HepG2 (cell line): ENCODE results near the gene RTEL1. TPM values are rescaled to one million over a fixed set of nuclear protein-coding genes. Genes with fewer than 3 reads are reported as not detected.

Source experiments
- AFF4 ChIP-seq: sonication (generic); formaldehyde crosslinking; IDR thresholded peaks from 2 replicates; pipeline ENCODE4 v1.4.0; 2020; ENCODE audit warnings: missing genetic modification reagents
- HOXA3 ChIP-seq: sonication (generic); formaldehyde crosslinking; IDR thresholded peaks from 2 replicates; pipeline ENCODE4 v1.5.0; 2020; ENCODE audit warnings: missing genetic modification reagents
- TBX3 ChIP-seq: fragments of 450-650 bp; IDR thresholded peaks from 2 replicates; pipeline ENCODE4 v1.6.1; 2017; ENCODE audit warnings: antibody characterized with exemption, mild to moderate bottlenecking, inconsistent platforms, borderline replicate concordance
- ZBTB49 ChIP-seq: sonication (generic); formaldehyde crosslinking; IDR thresholded peaks from 2 replicates; pipeline ENCODE4 v1.4.0; 2020; ENCODE audit warnings: missing genetic modification reagents, borderline replicate concordance
- ZNF225 ChIP-seq: sonication (generic); formaldehyde crosslinking; IDR thresholded peaks from 2 replicates; pipeline ENCODE4 v1.4.0; 2020; ENCODE audit warnings: mild to moderate bottlenecking, missing genetic modification reagents
- ZNF441 ChIP-seq: sonication (generic); formaldehyde crosslinking; IDR thresholded peaks from 2 replicates; pipeline ENCODE4 v1.7.0; 2021; ENCODE audit warnings: missing genetic modification reagents, borderline replicate concordance
- ZNF496 ChIP-seq: sonication (generic); formaldehyde crosslinking; IDR thresholded peaks from 2 replicates; pipeline ENCODE4 v1.8.1; 2023; ENCODE audit warnings: mild to moderate bottlenecking, moderate library complexity, missing genetic modification reagents; ENCODE audit not compliant: insufficient replicate concordance
- ZNF512 ChIP-seq: sonication (generic); formaldehyde crosslinking; IDR thresholded peaks from 2 replicates; pipeline ENCODE4 v1.4.0; 2020; ENCODE audit warnings: mild to moderate bottlenecking, missing genetic modification reagents
- ZNF768 ChIP-seq: sonication (generic); formaldehyde crosslinking; IDR thresholded peaks from 2 replicates; pipeline ENCODE4 v1.4.0; 2020; ENCODE audit warnings: missing genetic modification reagents
- ZZZ3 ChIP-seq: sonication (generic); formaldehyde crosslinking; IDR thresholded peaks from 2 replicates; pipeline ENCODE4 v1.4.0; 2020; ENCODE audit warnings: missing genetic modification reagents, mild to moderate bottlenecking, borderline replicate concordance
- polyA plus RNA-seq, 8 experiments: library from polyadenylated mRNA; depleted of rRNA in 3 of 8; stranded (reverse) in 7 of 8; unstranded in 1 of 8; fragments of >200 nt; fragmentation: Illumina TruSeq in 4 of 8; extraction: Trizol in 4 of 8; gene quantifications; 2 replicates each; pipeline versions ENCODE4 v1.2.1 to v1.2.3, GENCODE V29; 2011 to 2016; ENCODE audit warnings: low read depth in 4 of 8, missing spikeins in 1 of 8, mixed read lengths in 1 of 8; ENCODE audit not compliant: insufficient read depth in 1 of 8
- total RNA-seq, 5 experiments: library from RNA; depleted of rRNA; stranded (reverse); fragments of >200 nt; fragmentation: Illumina TruSeq; extraction: Trizol; gene quantifications; 2 replicates each; pipeline ENCODE4 v1.2.3, GENCODE V29; 2016; ENCODE audit warnings: low read depth in 1 of 5
- TF ChIP-seq, protein P1 (sequence below): sonication (generic); formaldehyde crosslinking; IDR thresholded peaks from 2 replicates; pipeline ENCODE4 v1.8.1; 2023; ENCODE audit warnings: mild to moderate bottlenecking, inconsistent platforms, moderate library complexity, missing genetic modification reagents, borderline replicate concordance
- TF ChIP-seq, protein P2 (sequence below): sonication (generic); formaldehyde crosslinking; IDR thresholded peaks from 2 replicates; pipeline ENCODE4 v1.4.0; 2020; ENCODE audit warnings: missing genetic modification reagents

RTEL1 gene
- total and polyA plus RNA-seq, 2 of the 13 experiments (the other 11 are each of a cell fraction or from before 2014, with no cell fraction given): 21.8 to 36.4 TPM

DNA sequence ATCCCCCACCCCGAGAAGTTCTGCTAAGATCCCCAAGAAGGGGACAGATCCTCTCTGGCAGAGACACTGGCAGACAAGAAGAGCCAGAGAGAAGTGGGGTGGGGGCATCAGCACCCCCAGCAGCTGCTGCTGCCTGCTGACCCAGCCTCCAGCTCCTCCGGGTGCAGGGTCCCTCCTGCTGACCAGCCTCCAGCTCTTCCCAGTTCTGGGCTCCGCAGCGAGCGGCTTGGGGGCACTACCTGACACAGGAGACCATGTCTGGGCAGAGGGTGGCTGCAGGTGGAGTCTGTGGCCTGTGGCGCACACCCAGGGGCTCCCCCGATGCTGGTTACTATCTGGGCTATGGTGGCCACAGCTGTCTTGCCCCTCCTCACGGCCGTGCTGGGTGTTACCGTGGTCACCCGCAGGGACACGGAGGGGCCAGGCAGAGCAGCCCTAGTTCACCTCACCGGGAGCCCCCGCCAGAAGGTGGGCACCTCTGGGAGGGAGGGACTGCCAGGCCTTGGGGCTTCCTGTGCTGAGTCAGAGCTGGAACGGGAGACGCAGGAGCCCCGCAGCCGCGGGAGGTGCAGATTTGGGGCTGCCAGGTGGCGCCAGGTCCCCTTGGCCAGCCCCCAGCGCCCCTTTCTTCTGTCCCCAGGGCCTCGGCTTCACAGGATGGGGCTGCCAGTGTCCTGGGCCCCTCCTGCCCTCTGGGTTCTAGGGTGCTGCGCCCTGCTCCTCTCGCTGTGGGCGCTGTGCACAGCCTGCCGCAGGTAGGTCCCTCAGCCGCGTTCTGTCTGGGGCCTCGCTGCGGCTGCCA is 79.0 kb downstream of the RTEL1 start (continued):
- TF ChIP-seq AFF4 (no peak), ZNF512 (CRISPR knock-in tag) (no peak), ZNF768 (no peak; the same call in none of the 2 replicates), ZNF225 (no peak), ZBTB49 (CRISPR knock-in tag) (no peak), TBX3 (no peak), ZNF496 (CRISPR knock-in tag) (no peak), HOXA3 (CRISPR knock-in tag) (peak; percentile 25; the same call in 1 of the 2 replicates), ZNF441 (CRISPR knock-in tag) (no peak), ZZZ3 (CRISPR knock-in tag) (no peak; the same call in 1 of the 2 replicates)
- TF ChIP-seq, protein P1, sequence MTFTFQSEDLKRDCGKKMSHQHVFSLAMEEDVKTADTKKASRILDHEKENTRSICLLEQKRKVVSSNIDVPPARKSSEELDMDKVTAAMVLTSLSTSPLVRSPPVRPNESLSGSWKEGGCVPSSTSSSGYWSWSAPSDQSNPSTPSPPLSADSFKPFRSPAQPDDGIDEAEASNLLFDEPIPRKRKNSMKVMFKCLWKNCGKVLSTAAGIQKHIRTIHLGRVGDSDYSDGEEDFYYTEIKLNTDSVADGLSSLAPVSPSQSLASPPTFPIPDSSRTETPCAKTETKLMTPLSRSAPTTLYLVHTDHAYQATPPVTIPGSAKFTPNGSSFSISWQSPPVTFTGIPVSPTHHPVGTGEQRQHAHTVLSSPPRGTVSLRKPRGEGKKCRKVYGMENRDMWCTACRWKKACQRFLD (CRISPR knock-in tag): no peak
- TF ChIP-seq, protein P2, sequence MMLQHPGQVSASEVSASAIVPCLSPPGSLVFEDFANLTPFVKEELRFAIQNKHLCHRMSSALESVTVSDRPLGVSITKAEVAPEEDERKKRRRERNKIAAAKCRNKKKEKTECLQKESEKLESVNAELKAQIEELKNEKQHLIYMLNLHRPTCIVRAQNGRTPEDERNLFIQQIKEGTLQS: no peak
